Peyer's patch (tissue), 4 donors: ENCODE results near the gene CREM.

ENCODE experiments used
- CTCF ChIP-seq, 6 experiments: fragments of 450-650 bp in 4 of 6; fragments of 200-600 bp in 2 of 6; sonication (generic) in 1 of 6; IDR thresholded peaks; one replicate each; pipeline ENCODE4 v1.5.1; 2017 to 2019; ENCODE audit warnings: antibody characterized with exemption in 6 of 6, mild to moderate bottlenecking in 3 of 6, moderate library complexity in 1 of 6
- POLR2A ChIP-seq, 2 donors: fragments of 450-650 bp; IDR thresholded peaks; one replicate each; pipeline ENCODE4 v1.5.1; 2017; ENCODE audit warnings: antibody characterized with exemption in 2 of 2, mild to moderate bottlenecking in 2 of 2, moderate library complexity in 2 of 2

GRCh38 chr10:35178331-35178730, 51.7 kb downstream of the CREM start:
- TF ChIP-seq CTCF (IDR thresholded peaks at IDR 0.05) (no peak), POLR2A (IDR thresholded peaks at IDR 0.05) (no peak)
